ENCODE measurements around the gene PRIMA1. TPM values are rescaled to one million over a fixed set of nuclear protein-coding genes. Genes with fewer than 3 reads are reported as not detected.

PRIMA1 gene
- total RNA-seq, 2 donors from 2014 or later, result 10.0 to 20.8 TPM

DNA sequence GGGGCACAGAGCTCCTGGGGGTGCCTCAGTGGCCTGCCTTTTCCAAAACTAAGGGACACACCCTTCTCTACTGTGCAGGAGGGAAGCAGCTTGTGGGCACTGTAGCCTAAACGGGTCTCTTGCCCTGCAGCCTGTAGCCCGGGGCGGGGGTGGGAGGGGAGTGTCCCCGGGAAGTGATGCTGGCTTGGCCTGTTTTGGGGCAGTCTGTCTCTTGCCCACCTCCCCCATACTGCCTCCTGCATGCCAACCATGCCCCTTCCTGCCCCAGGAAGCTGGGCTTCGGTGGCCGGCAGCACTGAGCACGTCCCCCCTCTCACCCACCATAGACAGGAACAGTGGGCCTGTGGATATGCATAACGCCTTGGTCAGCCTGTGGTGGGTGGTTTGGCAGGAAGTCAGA lies 43.4 kb downstream of the PRIMA1 start:
- TF ChIP-seq, protein P1, sequence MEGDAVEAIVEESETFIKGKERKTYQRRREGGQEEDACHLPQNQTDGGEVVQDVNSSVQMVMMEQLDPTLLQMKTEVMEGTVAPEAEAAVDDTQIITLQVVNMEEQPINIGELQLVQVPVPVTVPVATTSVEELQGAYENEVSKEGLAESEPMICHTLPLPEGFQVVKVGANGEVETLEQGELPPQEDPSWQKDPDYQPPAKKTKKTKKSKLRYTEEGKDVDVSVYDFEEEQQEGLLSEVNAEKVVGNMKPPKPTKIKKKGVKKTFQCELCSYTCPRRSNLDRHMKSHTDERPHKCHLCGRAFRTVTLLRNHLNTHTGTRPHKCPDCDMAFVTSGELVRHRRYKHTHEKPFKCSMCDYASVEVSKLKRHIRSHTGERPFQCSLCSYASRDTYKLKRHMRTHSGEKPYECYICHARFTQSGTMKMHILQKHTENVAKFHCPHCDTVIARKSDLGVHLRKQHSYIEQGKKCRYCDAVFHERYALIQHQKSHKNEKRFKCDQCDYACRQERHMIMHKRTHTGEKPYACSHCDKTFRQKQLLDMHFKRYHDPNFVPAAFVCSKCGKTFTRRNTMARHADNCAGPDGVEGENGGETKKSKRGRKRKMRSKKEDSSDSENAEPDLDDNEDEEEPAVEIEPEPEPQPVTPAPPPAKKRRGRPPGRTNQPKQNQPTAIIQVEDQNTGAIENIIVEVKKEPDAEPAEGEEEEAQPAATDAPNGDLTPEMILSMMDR (conservative IDR thresholded peaks at IDR 0.05), result no peak
- no peak overlapping the region for H3K27ac ChIP-seq (ENCODE audit: low read depth, low read length)
- H3K4me1 Mint-ChIP-seq, result peaks cover 28% of the 10 kb centered on the region

DNA sequence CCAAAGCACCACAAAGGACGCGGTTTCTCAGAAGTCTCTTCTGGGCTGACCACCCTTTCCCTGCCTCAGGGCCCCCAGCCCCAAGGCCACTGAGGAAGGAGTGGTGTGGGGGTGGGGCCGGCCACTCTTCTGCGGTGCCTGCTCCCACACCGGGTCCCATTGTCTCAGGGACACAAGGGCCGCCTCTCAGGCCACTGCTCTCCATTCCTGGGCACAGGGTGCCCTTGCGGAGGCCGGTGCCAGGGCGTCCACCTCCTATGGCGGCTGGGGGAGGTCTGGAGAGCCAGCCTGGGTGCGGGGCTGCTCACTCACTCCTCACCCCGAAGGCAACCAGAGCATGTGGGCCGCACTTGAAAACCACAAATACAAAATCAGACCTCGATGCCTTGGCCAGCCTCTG lies 44.1 kb downstream of the PRIMA1 start:
- H3K4me1 Mint-ChIP-seq, result peaks cover 28% of the 10 kb centered on the region
- no peak for DNase-seq
- H3K36me3 ChIP-seq (ENCODE audit: control insufficient read depth, insufficient read depth, low read length), result peaks cover 24% of the 10 kb centered on the region
- H3K27ac ChIP-seq (ENCODE audit: low read depth, low read length), result no peak overlapping the region
- H3K9me3 ChIP-seq (ENCODE audit: control insufficient read depth, low read length), result no peaks in the 10 kb centered on the region
- 86 to 90% methylated on average over 2 to 14 of the region's 14 CpGs for WGBS, 2 experiments (ENCODE audit: insufficient coverage in 1 of 2, insufficient read length in 1 of 2)
- no peaks in the 10 kb centered on the region for H3K27me3 Mint-ChIP-seq (ENCODE audit: insufficient read depth)
- H3K27me3 ChIP-seq (ENCODE audit: control insufficient read depth, insufficient read depth, low read length, poor library complexity, severe bottlenecking), result no peaks in the 10 kb centered on the region
- H3K36me3 Mint-ChIP-seq (ENCODE audit: low read depth), result peaks cover 40% of the 10 kb centered on the region
- H3K9ac ChIP-seq (ENCODE audit: extremely low read depth, low read length, poor library complexity, severe bottlenecking), result no peak overlapping the region
- H3K9me3 Mint-ChIP-seq, result no peaks in the 10 kb centered on the region
- peaks cover 24% of the 10 kb centered on the region for H3K4me1 ChIP-seq (ENCODE audit: control insufficient read depth, insufficient read depth, low read length)
- no peak overlapping the region for H3K27ac Mint-ChIP-seq
- no peak overlapping the region for H3K4me3 ChIP-seq (ENCODE audit: low read length)
- no peak overlapping the region for H3K4me3 Mint-ChIP-seq
- TF ChIP-seq, protein P1 (conservative IDR thresholded peaks at IDR 0.05), result no peak

More for the DNA sequence above, 43.4 kb downstream of the PRIMA1 start:
- H3K27me3 Mint-ChIP-seq (ENCODE audit: insufficient read depth), result no peaks in the 10 kb centered on the region
- no peaks in the 10 kb centered on the region for H3K9me3 ChIP-seq (ENCODE audit: control insufficient read depth, low read length)
- peaks cover 24% of the 10 kb centered on the region for H3K4me1 ChIP-seq (ENCODE audit: control insufficient read depth, insufficient read depth, low read length)
- H3K4me3 Mint-ChIP-seq, result no peak overlapping the region
- no peak for DNase-seq
- no peaks in the 10 kb centered on the region for H3K27me3 ChIP-seq (ENCODE audit: control insufficient read depth, insufficient read depth, low read length, poor library complexity, severe bottlenecking)
- no peaks in the 10 kb centered on the region for H3K9me3 Mint-ChIP-seq
- WGBS, 2 experiments (ENCODE audit: insufficient coverage in 1 of 2, insufficient read length in 1 of 2), result 98% methylated on average over 5 of the region's 8 CpGs; no CpG with 5 or more reads in 1 of the 2 experiments
- H3K4me3 ChIP-seq (ENCODE audit: low read length), result no peak overlapping the region
- H3K36me3 Mint-ChIP-seq (ENCODE audit: low read depth), result peaks cover 41% of the 10 kb centered on the region
- H3K27ac Mint-ChIP-seq, result no peak overlapping the region
- H3K9ac ChIP-seq (ENCODE audit: extremely low read depth, low read length, poor library complexity, severe bottlenecking), result no peak overlapping the region
- peaks cover 29% of the 10 kb centered on the region for H3K36me3 ChIP-seq (ENCODE audit: control insufficient read depth, insufficient read depth, low read length)

DNA sequence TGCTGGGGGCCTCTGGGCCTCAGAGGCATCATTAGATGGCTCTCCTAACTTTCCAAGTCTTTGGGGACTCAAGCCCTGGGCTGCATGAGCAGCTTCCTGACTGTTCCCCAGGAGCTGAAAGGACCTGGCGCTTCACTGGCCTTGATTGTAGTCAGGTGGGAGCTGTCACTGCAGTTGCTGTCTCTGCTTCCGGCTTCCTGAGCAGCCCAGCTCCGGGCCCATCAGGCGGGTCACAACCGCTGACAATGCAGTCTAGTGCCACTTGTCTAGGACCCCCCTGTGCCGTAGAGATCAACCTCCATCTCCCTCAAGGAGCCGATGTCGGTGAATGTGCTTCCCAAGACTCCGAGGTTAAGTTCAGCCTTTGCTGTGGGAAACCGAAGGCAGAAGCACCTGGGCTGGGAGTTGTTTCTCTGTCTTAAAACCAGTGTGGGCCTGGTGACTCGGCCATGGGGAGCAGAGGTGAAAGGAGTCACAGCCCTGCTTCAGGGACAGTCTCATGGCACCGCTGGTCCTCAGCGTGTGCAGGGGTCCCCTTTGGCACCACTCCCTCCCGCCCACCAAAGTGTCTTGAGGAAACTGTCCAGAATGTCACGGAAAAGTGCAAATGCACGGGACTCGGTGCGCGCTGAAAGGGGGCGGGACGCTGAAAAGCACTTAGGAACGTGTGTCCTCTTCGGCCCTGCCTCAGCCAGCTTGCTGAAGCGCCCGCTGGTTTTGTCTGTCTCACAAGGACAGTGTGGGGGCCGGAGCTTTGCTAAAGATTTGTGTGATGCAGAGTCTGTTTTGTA lies 44.8 kb downstream of the PRIMA1 start:
- no peak overlapping the region for H3K27ac Mint-ChIP-seq
- 94 to 95% methylated on average over 18 to 26 of the region's 26 CpGs for WGBS, 2 experiments (ENCODE audit: insufficient coverage in 1 of 2, insufficient read length in 1 of 2)
- Histone ChIP-seq H3K4me1 (ENCODE audit: control insufficient read depth, insufficient read depth, low read length) (peaks cover 21% of the 10 kb centered on the region), H3K36me3 (ENCODE audit: control insufficient read depth, insufficient read depth, low read length) (peaks cover 24% of the 10 kb centered on the region), H3K9me3 (ENCODE audit: control insufficient read depth, low read length) (no peaks in the 10 kb centered on the region), H3K4me3 (ENCODE audit: low read length) (no peak overlapping the region), H3K9ac (ENCODE audit: extremely low read depth, low read length, poor library complexity, severe bottlenecking) (no peak overlapping the region), H3K27me3 (ENCODE audit: control insufficient read depth, insufficient read depth, low read length, poor library complexity, severe bottlenecking) (no peaks in the 10 kb centered on the region), H3K27ac (ENCODE audit: low read depth, low read length) (no peak overlapping the region)
- H3K36me3 Mint-ChIP-seq (ENCODE audit: low read depth), result peaks cover 38% of the 10 kb centered on the region
- H3K9me3 Mint-ChIP-seq, result no peaks in the 10 kb centered on the region
- DNase-seq, result no peak
- H3K27me3 Mint-ChIP-seq (ENCODE audit: insufficient read depth), result no peaks in the 10 kb centered on the region
- no peak overlapping the region for H3K4me3 Mint-ChIP-seq
- TF ChIP-seq, protein P1 (conservative IDR thresholded peaks at IDR 0.05), result no peak
- peaks cover 28% of the 10 kb centered on the region for H3K4me1 Mint-ChIP-seq

Data from endodermal cell (in vitro differentiated cells).